ENCODE data around the gene NALCN. TPM values are rescaled to one million over a fixed set of nuclear protein-coding genes. Genes with fewer than 3 reads are reported as not detected.

The NALCN gene
- total RNA-seq, 2 experiments from 2014 or later = not detected

- H3K27ac Mint-ChIP-seq = no peak overlapping the region
- TF ChIP-seq CTCF (IDR thresholded peaks at IDR 0.05) = no peak
- no peak overlapping the region for H3K27ac ChIP-seq (ENCODE audit: low read depth in 1 of 2, low read length in 2 of 2)
- H3K4me3 ChIP-seq (ENCODE audit: low read length) = no peak overlapping the region
- peaks cover 39% of the 10 kb centered on the region for H3K27me3 Mint-ChIP-seq
- H3K36me3 ChIP-seq (ENCODE audit: insufficient read depth, low read length) = no peaks in the 10 kb centered on the region
- ChIA-PET CTCF (no interaction called here), POLR2A (no interaction called here)
- intact Hi-C loops (cut with DNase I, micrococcal nuclease) = no loop called here
- peaks cover 0 to 8% of the 10 kb centered on the region in 2 experiments for H3K9me3 ChIP-seq (ENCODE audit: control insufficient read depth in 1 of 2, insufficient read depth in 1 of 2, low read length in 2 of 2)
- no peaks in the 10 kb centered on the region for H3K36me3 Mint-ChIP-seq (ENCODE audit: low read depth)
- H3K4me1 Mint-ChIP-seq (ENCODE audit: low read depth) = no peaks in the 10 kb centered on the region
- DNase-seq (no peak), ATAC-seq (ENCODE audit: poor library complexity) (no peak)
- H3K4me1 ChIP-seq (ENCODE audit: insufficient read depth, low read length) = no peaks in the 10 kb centered on the region
- H3K27me3 ChIP-seq (ENCODE audit: control insufficient read depth in 1 of 2, insufficient read depth in 2 of 2, low read length in 2 of 2) = no peaks in the 10 kb centered on the region
- no peak overlapping the region for H3K4me3 Mint-ChIP-seq
- peaks cover 9% of the 10 kb centered on the region for H3K9me3 Mint-ChIP-seq
These were observed 381.1 kb downstream of the NALCN start for GRCh38 chr13:101035119-101035620.

DNA sequence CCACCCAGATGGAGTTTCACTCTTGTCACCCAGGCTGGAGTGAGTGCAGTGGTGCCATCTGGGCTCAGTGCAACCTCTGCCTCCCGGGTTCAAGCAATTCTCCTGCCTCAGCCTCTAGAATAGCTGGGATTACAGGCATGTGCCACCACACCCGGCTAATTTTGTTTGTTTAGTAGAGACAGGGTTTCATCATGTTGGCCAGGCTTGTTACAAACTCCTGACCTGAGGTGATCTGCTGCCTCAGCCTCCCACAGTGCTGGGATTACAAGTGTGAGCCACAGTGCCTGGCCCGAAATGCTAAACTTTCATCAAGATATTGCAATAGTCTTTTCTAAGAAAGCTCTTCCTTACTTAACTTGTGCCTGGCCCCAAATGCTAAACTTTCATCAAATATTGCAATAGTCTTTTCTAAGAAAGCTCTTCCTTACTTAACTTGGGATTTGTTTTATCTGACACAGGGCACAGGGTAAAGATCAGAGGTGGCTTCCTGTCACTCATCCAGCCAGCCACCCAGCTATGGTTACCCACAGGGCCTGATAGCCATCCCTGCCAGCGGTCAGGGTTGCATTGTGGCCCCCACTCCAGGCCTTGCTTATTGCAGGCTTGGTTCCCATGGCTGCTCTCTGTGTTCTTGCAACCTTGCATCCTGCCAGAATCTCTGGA is 389.4 kb downstream of the NALCN start:
- H3K4me3 Mint-ChIP-seq = no peak overlapping the region
- no peaks in the 10 kb centered on the region for H3K36me3 ChIP-seq (ENCODE audit: insufficient read depth, low read length)
- no peak overlapping the region for H3K27ac ChIP-seq (ENCODE audit: low read depth in 1 of 2, low read length in 2 of 2)
- no peak for ATAC-seq (ENCODE audit: poor library complexity)
- no peaks in the 10 kb centered on the region for H3K9me3 Mint-ChIP-seq
- peaks cover 5% of the 10 kb centered on the region for H3K27me3 Mint-ChIP-seq
- ChIA-PET CTCF (no interaction called here), POLR2A (no interaction called here)
- H3K4me1 ChIP-seq (ENCODE audit: insufficient read depth, low read length) = no peaks in the 10 kb centered on the region
- H3K27ac Mint-ChIP-seq = no peak overlapping the region
- no peaks in the 10 kb centered on the region for H3K36me3 Mint-ChIP-seq (ENCODE audit: low read depth)
- no peak overlapping the region for H3K4me3 ChIP-seq (ENCODE audit: low read length)
- no peaks in the 10 kb centered on the region for H3K4me1 Mint-ChIP-seq (ENCODE audit: low read depth)
- no peak for DNase-seq
- no peak for TF ChIP-seq CTCF (IDR thresholded peaks at IDR 0.05)
- intact Hi-C loops (cut with DNase I, micrococcal nuclease) = no loop called here
- H3K27me3 ChIP-seq (ENCODE audit: control insufficient read depth in 1 of 2, insufficient read depth in 2 of 2, low read length in 2 of 2) = no peaks in the 10 kb centered on the region
- H3K9me3 ChIP-seq (ENCODE audit: control insufficient read depth in 1 of 2, insufficient read depth in 1 of 2, low read length in 2 of 2) = no peaks in the 10 kb centered on the region

GRCh38 chr13:101026328-101026727 is 390.0 kb downstream of the NALCN start:
- H3K4me3 Mint-ChIP-seq = no peak overlapping the region
- no peak for DNase-seq
- no peak overlapping the region for H3K27ac Mint-ChIP-seq
- H3K9me3 Mint-ChIP-seq = no peaks in the 10 kb centered on the region
- no peaks in the 10 kb centered on the region for H3K36me3 Mint-ChIP-seq (ENCODE audit: low read depth)
- no peaks in the 10 kb centered on the region for H3K36me3 ChIP-seq (ENCODE audit: insufficient read depth, low read length)
- no peak for ATAC-seq (ENCODE audit: poor library complexity)
- TF ChIP-seq CTCF (IDR thresholded peaks at IDR 0.05) = no peak
- no peak overlapping the region for H3K4me3 ChIP-seq (ENCODE audit: low read length)
- H3K27me3 ChIP-seq (ENCODE audit: control insufficient read depth in 1 of 2, insufficient read depth in 2 of 2, low read length in 2 of 2) = no peaks in the 10 kb centered on the region
- H3K4me1 ChIP-seq (ENCODE audit: insufficient read depth, low read length) = no peaks in the 10 kb centered on the region
- H3K4me1 Mint-ChIP-seq (ENCODE audit: low read depth) = no peaks in the 10 kb centered on the region
- ChIA-PET POLR2A (no interaction called here), CTCF (no interaction called here)
- H3K27me3 Mint-ChIP-seq = peaks cover 4% of the 10 kb centered on the region
- intact Hi-C loops (cut with DNase I, micrococcal nuclease) = no loop called here
- no peaks in the 10 kb centered on the region for H3K9me3 ChIP-seq (ENCODE audit: control insufficient read depth in 1 of 2, insufficient read depth in 1 of 2, low read length in 2 of 2)
- H3K27ac ChIP-seq (ENCODE audit: low read depth in 1 of 2, low read length in 2 of 2) = no peak overlapping the region
